Suppressor macrophage treated with lipopolysaccharide for 1 hour (primary cell): ENCODE measurements around the gene PPP2R2C.

ENCODE experiments used
- DNase-seq, 3 donors: peaks; one replicate each; pipeline ENCODE4 v3.0.0-alpha.2; 2020 to 2022

The PPP2R2C gene

GRCh38 chr4:6324999-6325787, 147.2 kb downstream of the PPP2R2C start:
- DNase-seq: peak in 2 of 3 donors; percentile 7 to 20

- no peak for DNase-seq
Measured at GRCh38 chr4:6324461-6324998, 147.9 kb downstream of the PPP2R2C start.

GRCh38 chr4:6322761-6323566, 149.4 kb downstream of the PPP2R2C start:
- no peak for DNase-seq

- DNase-seq: no peak
Measured at GRCh38 chr4:6322067-6322760, 150.2 kb downstream of the PPP2R2C start.

DNA sequence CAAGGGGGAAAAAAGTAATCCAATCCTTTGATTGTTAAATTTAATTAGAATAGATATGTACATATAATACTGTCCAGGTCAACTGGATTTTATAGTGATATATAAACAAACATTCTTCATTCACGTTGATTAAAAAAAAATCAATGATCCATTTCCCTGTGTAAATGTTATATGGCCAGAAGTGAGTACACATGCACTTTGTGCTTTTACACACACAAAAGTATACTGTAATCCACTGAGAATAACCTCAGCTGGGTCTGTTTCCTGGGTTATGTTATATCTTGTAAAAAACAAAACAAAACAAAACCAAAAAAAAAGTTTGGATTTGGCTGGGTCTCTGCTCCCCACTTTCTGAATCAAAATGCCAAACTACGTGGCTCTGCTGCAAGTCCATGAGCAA, 151.1 kb downstream of the PPP2R2C start:
- DNase-seq: no peak

GRCh38 chr4:6320663-6321062, 151.8 kb downstream of the PPP2R2C start:
- DNase-seq: no peak

- DNase-seq: no peak
Measured at GRCh38 chr4:6319530-6320150, 152.8 kb downstream of the PPP2R2C start.

GRCh38 chr4:6318206-6318605, 154.2 kb downstream of the PPP2R2C start:
- no peak for DNase-seq

DNA sequence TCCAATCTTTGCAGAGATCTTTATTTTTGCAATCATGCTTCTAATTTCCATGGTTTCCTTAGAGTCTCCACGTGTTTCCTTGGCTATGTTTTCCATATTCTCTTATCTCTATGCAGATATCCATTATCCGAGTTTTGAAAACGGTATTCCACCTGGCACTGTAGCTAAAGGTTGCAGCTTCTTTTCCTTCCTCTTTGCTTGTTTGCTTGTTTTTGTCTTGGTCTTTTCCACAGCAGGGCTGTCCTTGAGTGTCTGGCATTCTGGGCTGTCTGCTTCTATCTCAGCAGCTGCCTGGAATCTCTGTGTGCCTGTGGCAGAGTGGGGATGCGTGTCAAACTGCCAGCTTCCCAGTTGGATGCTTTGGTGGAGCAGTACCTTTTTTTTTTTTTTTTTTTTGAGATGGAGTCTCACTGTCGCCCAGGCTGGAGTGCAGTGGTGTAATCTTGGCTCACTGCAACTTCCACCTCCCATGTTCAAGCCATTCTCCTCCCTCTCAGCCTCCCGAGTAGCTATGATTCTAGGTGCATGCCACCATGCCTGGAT, 155.9 kb downstream of the PPP2R2C start:
- no peak for DNase-seq

GRCh38 chr4:6313216-6313615, 159.2 kb downstream of the PPP2R2C start:
- DNase-seq: no peak

GRCh38 chr4:6309777-6310176, 162.6 kb downstream of the PPP2R2C start:
- DNase-seq: no peak

- DNase-seq: no peak
Measured at GRCh38 chr4:6308899-6309643, 163.3 kb downstream of the PPP2R2C start.

DNA sequence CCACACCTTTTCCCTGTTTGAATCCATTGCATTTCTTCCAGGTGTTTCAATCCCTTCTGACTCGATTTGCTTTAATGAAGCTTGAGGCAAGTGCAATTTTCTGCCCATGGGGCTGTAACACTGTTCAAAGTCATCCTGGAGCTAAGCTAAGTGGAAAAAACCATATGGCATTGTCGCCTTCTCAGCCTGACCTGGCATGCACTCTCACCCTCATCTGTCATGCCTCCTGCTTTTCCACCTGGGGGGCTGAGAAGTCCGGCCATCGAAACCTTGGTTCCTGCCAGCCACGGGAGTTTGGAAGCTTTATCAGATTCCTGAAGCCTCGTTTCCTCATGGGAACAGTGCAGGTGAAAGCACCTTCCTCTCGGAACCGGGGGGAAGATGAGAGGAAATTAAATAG, 164.5 kb downstream of the PPP2R2C start:
- no peak for DNase-seq

GRCh38 chr4:6307230-6307629, 165.2 kb downstream of the PPP2R2C start:
- no peak for DNase-seq

DNA sequence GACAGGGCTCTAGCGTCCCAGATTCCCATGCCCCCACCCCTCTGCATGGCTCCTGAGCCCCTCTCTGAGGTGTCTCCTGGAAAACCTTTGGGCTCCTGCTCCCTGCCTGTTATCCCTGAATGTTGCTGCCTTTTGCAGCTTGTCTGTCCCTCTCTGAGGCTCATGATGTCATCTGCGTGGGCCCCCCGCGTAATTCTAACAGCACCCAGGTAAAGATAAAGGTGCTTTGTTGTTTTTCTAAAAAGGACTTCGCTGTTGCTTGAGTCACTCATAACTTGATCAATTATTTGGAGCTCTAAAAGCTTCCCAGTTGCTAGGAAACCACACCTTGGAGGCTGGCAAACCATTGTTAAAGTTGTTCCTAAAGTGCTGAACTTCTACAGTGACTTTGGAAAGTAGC, 166.1 kb downstream of the PPP2R2C start:
- no peak for DNase-seq

- no peak for DNase-seq
Measured at GRCh38 chr4:6303943-6304342, 168.5 kb downstream of the PPP2R2C start.

DNA sequence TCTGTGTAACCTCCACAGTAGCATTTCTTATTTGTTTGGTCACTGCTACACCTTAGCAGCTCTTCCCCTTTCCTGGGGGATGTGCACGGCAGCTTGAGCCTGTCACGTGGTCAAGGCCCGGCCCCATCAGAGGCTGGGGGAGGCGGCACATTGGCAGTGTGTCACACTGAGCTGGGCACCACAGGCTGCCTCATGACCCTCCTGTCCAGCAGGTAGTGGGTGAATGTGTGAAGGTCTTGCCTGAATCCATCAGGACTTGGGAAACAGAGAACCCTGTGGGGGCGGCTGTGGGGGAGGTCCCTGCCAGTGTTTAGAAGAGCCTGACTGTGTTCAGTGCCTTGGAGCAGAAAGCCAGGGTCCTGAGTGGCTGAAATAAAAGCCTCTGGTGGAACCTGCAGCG, 169.5 kb downstream of the PPP2R2C start:
- no peak for DNase-seq

DNA sequence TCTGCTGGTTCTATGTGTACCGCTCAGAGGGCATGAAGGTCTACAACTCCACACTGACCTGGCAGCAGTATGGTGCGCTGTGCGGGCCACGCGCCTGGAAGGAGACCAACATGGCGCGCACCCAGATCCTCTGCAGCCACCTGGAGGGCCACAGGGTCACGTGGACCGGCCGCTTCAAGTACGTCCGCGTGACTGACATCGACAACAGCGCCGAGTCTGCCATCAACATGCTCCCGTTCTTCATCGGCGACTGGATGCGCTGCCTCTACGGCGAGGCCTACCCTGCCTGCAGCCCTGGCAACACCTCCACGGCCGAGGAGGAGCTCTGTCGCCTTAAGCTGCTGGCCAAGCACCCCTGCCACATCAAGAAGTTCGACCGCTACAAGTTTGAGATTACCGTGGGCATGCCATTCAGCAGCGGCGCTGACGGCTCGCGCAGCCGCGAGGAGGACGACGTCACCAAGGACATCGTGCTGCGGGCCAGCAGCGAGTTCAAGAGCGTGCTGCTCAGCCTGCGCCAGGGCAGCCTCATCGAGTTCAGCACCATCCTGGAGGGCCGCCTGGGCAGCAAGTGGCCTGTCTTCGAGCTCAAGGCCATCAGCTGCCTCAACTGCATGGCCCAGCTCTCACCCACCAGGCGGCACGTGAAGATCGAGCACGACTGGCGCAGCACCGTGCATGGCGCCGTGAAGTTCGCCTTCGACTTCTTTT, 170.5 kb downstream of the PPP2R2C start:
- DNase-seq: no peak

- DNase-seq: no peak
Measured at GRCh38 chr4:6301051-6301731, 171.2 kb downstream of the PPP2R2C start.

DNA sequence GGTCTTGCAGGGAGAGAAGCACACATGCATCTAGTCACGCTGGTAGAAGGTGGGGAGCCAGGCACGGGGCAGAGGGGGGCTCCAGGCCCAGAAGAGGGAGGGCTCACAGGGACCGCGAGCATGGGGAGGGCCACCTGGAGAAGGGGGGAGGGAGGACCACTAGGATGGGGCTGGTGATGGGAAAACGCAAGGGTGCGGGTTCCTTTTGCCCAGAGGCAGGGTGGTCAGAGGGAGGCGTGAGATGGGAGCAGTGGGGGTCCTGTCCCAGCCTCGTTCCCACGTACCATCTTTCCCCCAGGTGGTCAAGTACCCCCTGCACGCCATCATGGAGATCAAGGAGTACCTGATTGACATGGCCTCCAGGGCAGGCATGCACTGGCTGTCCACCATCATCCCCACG, 172.1 kb downstream of the PPP2R2C start:
- DNase-seq: no peak

DNA sequence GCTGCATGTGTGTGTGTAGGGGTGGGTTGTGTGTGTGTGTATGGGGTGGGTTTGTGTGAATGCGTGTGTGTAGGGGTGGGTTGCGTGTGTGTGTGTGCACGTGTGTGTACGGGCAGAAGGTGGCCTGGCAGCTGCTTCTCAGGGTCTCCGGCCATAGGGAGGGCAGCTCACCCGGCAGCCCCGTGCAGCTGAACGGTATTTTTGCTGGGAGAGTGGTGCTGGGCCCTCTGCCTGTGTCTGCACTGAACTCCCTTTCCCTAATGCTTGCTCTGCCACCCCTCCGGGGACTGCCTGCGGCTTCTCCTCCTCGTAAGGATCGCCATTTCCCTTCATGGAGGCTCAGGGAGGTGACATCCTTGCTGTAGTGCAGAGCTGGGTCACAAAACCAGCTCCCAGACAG, 172.5 kb downstream of the PPP2R2C start:
- no peak for DNase-seq
